IMR-90 (cell line): ENCODE data around the gene MCF2L. TPM values are rescaled to one million over a fixed set of nuclear protein-coding genes. Genes with fewer than 3 reads are reported as not detected.

Experiments
- ATAC-seq: fragments of 200-7000 bp; cut with Tn5 transposase; 2 replicates; pipeline ENCODE4 v1.9.1; 2020; ENCODE audit warnings: low read depth, mild to moderate bottlenecking, moderate library complexity
- BruUV-seq: library from RNA; stranded (reverse); fragments of 400-500 nt; replicated peaks from 2 replicates; lab custom pipeline; 2021; lab: Mats Ljungman, UMichigan
- CTCF ChIA-PET: fragments of 300-600 bp; formaldehyde crosslinking; extraction: SDS; loops from one replicate; lab custom pipeline; 2021; ENCODE audit warnings: antibody characterized with exemption; lab: Yijun Ruan, JAX
- POLR2A ChIA-PET: fragments of 300-600 bp; sonication (Branson Sonifier 250); formaldehyde crosslinking; loops from one replicate; lab custom pipeline; 2022; ENCODE audit warnings: antibody characterized with exemption; ENCODE audit not compliant: unreplicated experiment; lab: Charles Lee
- DNase-seq: peaks from one replicate; pipeline ENCODE4 v3.0.0; 2013
- H2AFZ ChIP-seq: replicated peaks from 2 replicates; pipeline ENCODE3; 2013; ENCODE audit warnings: low read length, mild to moderate bottlenecking; ENCODE audit not compliant: poor library complexity
- H2AK5ac ChIP-seq: 2 replicates; pipeline ENCODE4 v1.6.1; 2013; ENCODE audit warnings: low read depth, low read length, inconsistent platforms
- H2AK9ac ChIP-seq: replicated peaks from 2 replicates; pipeline ENCODE3; 2013; ENCODE audit warnings: mild to moderate bottlenecking, low read depth, low read length, moderate library complexity; ENCODE audit not compliant: poor library complexity
- H2BK120ac ChIP-seq: 2 replicates; pipeline ENCODE4 v1.6.1; 2013; ENCODE audit warnings: low read depth, low read length, inconsistent platforms
- H2BK15ac ChIP-seq: 3 replicates; pipeline ENCODE4 v1.6.1; 2013; ENCODE audit warnings: low read depth, low read length, inconsistent platforms
- H2BK20ac ChIP-seq: 2 replicates; pipeline ENCODE4 v1.6.1; 2013; ENCODE audit warnings: low read depth, mild to moderate bottlenecking, inconsistent platforms, low read length, moderate library complexity
- H2BK5ac ChIP-seq: 2 replicates; pipeline ENCODE4 v1.6.1; 2013; ENCODE audit warnings: mild to moderate bottlenecking, low read depth, low read length, inconsistent platforms; ENCODE audit not compliant: poor library complexity, severe bottlenecking
- H3K14ac ChIP-seq: replicated peaks from 2 replicates; pipeline ENCODE4 v1.6.1; 2013; ENCODE audit warnings: low read depth, low read length, inconsistent platforms
- H3K18ac ChIP-seq: 2 replicates; pipeline ENCODE4 v1.6.1; 2013; ENCODE audit warnings: low read depth, low read length, control low read depth
- H3K23ac ChIP-seq: 2 replicates; pipeline ENCODE4 v1.6.1; 2013; ENCODE audit warnings: low read depth, low read length, inconsistent platforms
- H3K27ac ChIP-seq: 2 replicates; pipeline ENCODE4 v1.5.1; 2013; ENCODE audit warnings: mild to moderate bottlenecking, control low read depth, low read length; ENCODE audit not compliant: insufficient read depth
- H3K27me3 ChIP-seq: 2 replicates; pipeline ENCODE4 v1.6.1; 2013; ENCODE audit warnings: low read length; ENCODE audit not compliant: control insufficient read depth, insufficient read depth
- H3K36me3 ChIP-seq: 2 replicates; pipeline ENCODE4 v1.6.1; 2013; ENCODE audit warnings: low read length, mixed read lengths; ENCODE audit not compliant: control insufficient read depth, insufficient read depth
- H3K4ac ChIP-seq: 2 replicates; pipeline ENCODE4 v1.6.1; 2013; ENCODE audit warnings: low read depth, low read length, inconsistent platforms
- H3K4me1 ChIP-seq: 2 replicates; pipeline ENCODE4 v1.6.1; 2013; ENCODE audit warnings: low read length, mixed read lengths; ENCODE audit not compliant: control insufficient read depth, insufficient read depth
- H3K4me2 ChIP-seq: 2 replicates; pipeline ENCODE4 v1.6.1; 2013; ENCODE audit warnings: low read depth, mild to moderate bottlenecking, control low read depth, low read length, moderate library complexity
- H3K4me3 ChIP-seq: 2 replicates; pipeline ENCODE4 v1.5.1; 2013; ENCODE audit warnings: low read depth, mild to moderate bottlenecking, control low read depth, low read length, moderate library complexity; ENCODE audit not compliant: insufficient read depth
- H3K56ac ChIP-seq: 2 replicates; pipeline ENCODE4 v1.6.1; 2013; ENCODE audit warnings: low read length, inconsistent platforms; ENCODE audit not compliant: insufficient read depth; ENCODE audit errors: extremely low read depth
- H3K79me1 ChIP-seq, 2 experiments: 2 replicates each; pipeline ENCODE4 v1.6.1; 2013; ENCODE audit warnings: low read length in 2 of 2, inconsistent platforms in 1 of 2, low read depth in 1 of 2
- H3K9ac ChIP-seq: 2 replicates; pipeline ENCODE4 v1.6.1; 2013; ENCODE audit warnings: low read depth, low read length, control low read depth
- H3K9me1 ChIP-seq: 2 replicates; pipeline ENCODE4 v1.6.1; 2013; ENCODE audit warnings: low read length, inconsistent platforms; ENCODE audit not compliant: insufficient read depth
- H3K9me3 ChIP-seq: 2 replicates; pipeline ENCODE4 v1.6.1; 2013; ENCODE audit warnings: low read length; ENCODE audit not compliant: control insufficient read depth, insufficient read depth
- H4K20me1 ChIP-seq: 2 replicates; pipeline ENCODE4 v1.6.1; 2013; ENCODE audit warnings: low read length, inconsistent platforms; ENCODE audit not compliant: insufficient read depth
- H4K5ac ChIP-seq: 2 replicates; pipeline ENCODE4 v1.6.1; 2013; ENCODE audit warnings: mild to moderate bottlenecking, low read depth, low read length, control low read depth
- H4K8ac ChIP-seq, 2 experiments: 2 replicates each; pipeline ENCODE4 v1.6.1; 2013; ENCODE audit warnings: low read depth in 2 of 2, low read length in 2 of 2, control low read depth in 1 of 2, inconsistent platforms in 1 of 2
- H4K91ac ChIP-seq: 2 replicates; pipeline ENCODE4 v1.6.1; 2013; ENCODE audit warnings: low read depth, low read length, inconsistent platforms; ENCODE audit not compliant: insufficient read depth
- BHLHE40 ChIP-seq: fragments of 150-350 bp; IDR thresholded peaks from 2 replicates; pipeline ENCODE4 v1.6.1; 2016; ENCODE audit warnings: mild to moderate bottlenecking, low read depth, low read length
- CEBPB ChIP-seq: IDR thresholded peaks from 2 replicates; pipeline ENCODE4 v1.6.1; 2012; ENCODE audit warnings: low read depth, low read length, improper control_type of control experiment
- CHD1 ChIP-seq: IDR thresholded peaks from 2 replicates; pipeline ENCODE4 v1.6.1; 2012; ENCODE audit warnings: low read depth, low read length, improper control_type of control experiment
- CTCF ChIP-seq: conservative IDR thresholded peaks from 2 replicates; pipeline ENCODE4 v1.5.1; 2012; ENCODE audit warnings: mild to moderate bottlenecking, low read depth, low read length, improper control_type of control experiment
- ELK1 ChIP-seq: fragments of 150-350 bp; IDR thresholded peaks from 2 replicates; pipeline ENCODE4 v1.6.1; 2016; ENCODE audit warnings: low read depth, mild to moderate bottlenecking, low read length, moderate library complexity, borderline replicate concordance
- MAFK ChIP-seq: IDR thresholded peaks from 2 replicates; pipeline ENCODE4 v1.6.1; 2012; ENCODE audit warnings: low read depth, low read length, improper control_type of control experiment
- MAZ ChIP-seq: IDR thresholded peaks from 2 replicates; pipeline ENCODE4 v1.6.1; 2012; ENCODE audit warnings: low read depth, mild to moderate bottlenecking, low read length, improper control_type of control experiment, moderate library complexity, borderline replicate concordance
- MXI1 ChIP-seq: IDR thresholded peaks from 2 replicates; pipeline ENCODE4 v1.6.1; 2012; ENCODE audit warnings: low read depth, mild to moderate bottlenecking, low read length, moderate library complexity, borderline replicate concordance
- NFE2L2 ChIP-seq: fragments of 150-350 bp; IDR thresholded peaks from 2 replicates; pipeline ENCODE4 v1.6.1; 2016; ENCODE audit warnings: low read depth, mild to moderate bottlenecking, low read length
- POLR2A ChIP-seq: IDR thresholded peaks from 2 replicates; pipeline ENCODE4 v1.6.1; 2012; ENCODE audit warnings: mild to moderate bottlenecking, low read depth, low read length
- RAD21 ChIP-seq: IDR thresholded peaks from 2 replicates; pipeline ENCODE4 v1.6.1; 2012; ENCODE audit warnings: low read length, improper control_type of control experiment
- RCOR1 ChIP-seq: IDR thresholded peaks from 2 replicates; pipeline ENCODE4 v1.6.1; 2012; ENCODE audit warnings: mild to moderate bottlenecking, low read length, improper control_type of control experiment; ENCODE audit not compliant: insufficient replicate concordance
- RFX5 ChIP-seq: IDR thresholded peaks from 2 replicates; pipeline ENCODE4 v1.8.0; 2012; ENCODE audit warnings: low read depth, mild to moderate bottlenecking, low read length, moderate library complexity
- SMC3 ChIP-seq: fragments of 150-350 bp; IDR thresholded peaks from 2 replicates; pipeline ENCODE4 v1.6.1; 2016; ENCODE audit warnings: low read depth, mild to moderate bottlenecking, antibody characterized with exemption, low read length, moderate library complexity
- USF2 ChIP-seq: fragments of 150-350 bp; IDR thresholded peaks from 2 replicates; pipeline ENCODE4 v1.6.1; 2017; ENCODE audit warnings: mild to moderate bottlenecking, antibody characterized with exemption, low read length, low read depth
- WGBS, 2 experiments: methylation state at CpG; one replicate each; pipeline versions ENCODE4 v1.1.5 to v1.1.7; 2013; ENCODE audit warnings: missing lambda C conversion rate in 2 of 2; ENCODE audit not compliant: insufficient read length in 1 of 2; ENCODE audit errors: extremely low coverage in 2 of 2; 5-methylcytosine and 5-hydroxymethylcytosine counted together
- dilution Hi-C: fragments of 300-500 bp; cut with HindIII; formaldehyde crosslinking; loops from one replicate; pipeline ENCODE4 v1.14.3; 2018; ENCODE audit warnings: low sequenced_read_pairs; ENCODE audit not compliant: unreplicated experiment
- in situ Hi-C: fragments of 300-500 bp; cut with MboI; formaldehyde crosslinking; loops from 3 replicates; pipeline ENCODE4 v1.14.3; 2019; ENCODE audit warnings: low sequenced_read_pairs, inconsistent platforms, mixed read lengths
- intact Hi-C: fragments of 100-400 bp; cut with micrococcal nuclease; formaldehyde crosslinking; loops from 2 replicates; pipeline ENCODE4 v1.10.0; 2022
- polyA plus RNA-seq, 3 experiments: library from polyadenylated mRNA; depleted of rRNA; stranded (reverse); fragments of >200 nt; gene quantifications; 2 replicates each; pipeline ENCODE4 v1.2.3, GENCODE V29; 2012; ENCODE audit warnings: low replicate concordance in 1 of 3
- total RNA-seq: library from RNA; depleted of rRNA; stranded (reverse); fragments of >200 nt; gene quantifications from 2 replicates; pipeline ENCODE4 v1.2.3, GENCODE V29; 2012

The MCF2L gene
- total and polyA plus RNA-seq, 2 of the 4 experiments (the other 2 are of a cell fraction): 0.18 TPM; not detected in 1

GRCh38 chr13:112959701-112960542 lies 9.1 kb upstream of the MCF2L start:
- no peak for ATAC-seq
- TF ChIP-seq RCOR1: no peak
- no peak for TF ChIP-seq CHD1
- TF ChIP-seq SMC3: no peak
- TF ChIP-seq CTCF: no peak
- no peak for TF ChIP-seq MXI1
- no peak for TF ChIP-seq MAFK
- TF ChIP-seq RFX5: no peak
- no peak for TF ChIP-seq BHLHE40
- no peak for TF ChIP-seq RAD21
- no peak for TF ChIP-seq CEBPB
- no peak for TF ChIP-seq USF2
- TF ChIP-seq ELK1: no peak
- no peak for TF ChIP-seq MAZ
- TF ChIP-seq NFE2L2: no peak
- TF ChIP-seq POLR2A: no peak

More at GRCh38 chr13:112959701-112960542, 9.1 kb upstream of the MCF2L start:
- H2AFZ ChIP-seq: peak overlapping the region; percentile 39
- no peaks in the 10 kb centered on the region for H3K36me3 ChIP-seq
- ChIA-PET POLR2A (no interaction called here), CTCF (no interaction called here)
- no peak overlapping the region for H3K14ac ChIP-seq
- H2BK120ac ChIP-seq: no peak overlapping the region
- no peak overlapping the region for H3K56ac ChIP-seq
- H3K27me3 ChIP-seq: peaks cover 65% of the 10 kb centered on the region
- WGBS, 2 experiments: 94% methylated on average over 9 of the region's 30 CpGs; no CpG with 5 or more reads in 1 of the 2 experiments
- no peak overlapping the region for H4K8ac ChIP-seq
- intact Hi-C loops: no loop called here
- no peak overlapping the region for H3K4me3 ChIP-seq
- no peak overlapping the region for H2AK5ac ChIP-seq
- no peak overlapping the region for H2AK9ac ChIP-seq
- no peak for DNase-seq
- in situ Hi-C loops: no loop called here
- H3K18ac ChIP-seq: no peak overlapping the region
- no peak overlapping the region for H2BK20ac ChIP-seq
- H4K5ac ChIP-seq: no peak overlapping the region
- 0 out of 2 replicates have a peak, but pooled peaks cover 4% of the 10 kb centered on the region for H4K20me1 ChIP-seq
- H3K23ac ChIP-seq: no peak overlapping the region
- no peaks in the 10 kb centered on the region for H3K9me3 ChIP-seq
- H2BK5ac ChIP-seq: no peak overlapping the region
- BruUV-seq: no TSS peak
- H3K4me1 ChIP-seq: no peaks in the 10 kb centered on the region
- H3K79me1 ChIP-seq: no peaks in the 10 kb centered on the region
- H3K27ac ChIP-seq: no peak overlapping the region
- no peak overlapping the region for H3K4me2 ChIP-seq
- no peak overlapping the region for H3K9ac ChIP-seq
- H3K9me1 ChIP-seq: no peaks in the 10 kb centered on the region
- dilution Hi-C loops: no loop called here
- no peak overlapping the region for H4K91ac ChIP-seq
- H2BK15ac ChIP-seq: no peak overlapping the region
- no peak overlapping the region for H3K4ac ChIP-seq
